HCT116 (cell line): Measurements from ENCODE around the gene IQCM. TPM values are rescaled to one million over a fixed set of nuclear protein-coding genes. Genes with fewer than 3 reads are reported as not detected.

Source experiments
- ATAC-seq: fragments of 200-7000 bp; cut with Tn5 transposase; 2 replicates; pipeline ENCODE4 v1.9.1; 2020; ENCODE audit warnings: mild to moderate bottlenecking, moderate library complexity
- BruUV-seq: library from RNA; stranded (reverse); fragments of 400-500 nt; replicated peaks from 2 replicates; lab custom pipeline; 2021; lab: Mats Ljungman, UMichigan
- CTCF ChIA-PET: fragments of 300-600 bp; sonication (Branson Sonifier 250); formaldehyde crosslinking; loops from one replicate; lab custom pipeline; 2021; ENCODE audit warnings: antibody characterized with exemption; lab: Charles Lee
- POLR2A ChIA-PET: fragments of 300-600, 350-600 bp; sonication (Branson Sonifier 250); formaldehyde crosslinking; loops from one replicate; lab custom pipeline; 2021; ENCODE audit warnings: antibody characterized with exemption; lab: Charles Lee
- RAD21 ChIA-PET, 2 experiments: fragments of 300-600 bp; sonication (Branson Sonifier 250); formaldehyde crosslinking; loops; one replicate each; lab custom pipeline; 2023; ENCODE audit warnings: low total read pairs in 2 of 2; ENCODE audit not compliant: uncharacterized antibody in 2 of 2, unreplicated experiment in 2 of 2, low non-redundant PET in 1 of 2; lab: Charles Lee
- DNase-seq: peaks from one replicate; pipeline ENCODE4 v3.0.0-alpha.2; 2010; ENCODE audit warnings: low read depth, low spot score
- H2AFZ ChIP-seq: fragments of 200-600 bp; shearing (Covaris generic), sonication (generic); 2 replicates; pipeline ENCODE4 v1.6.1; 2017; ENCODE audit warnings: low read depth, mixed run types, mixed read lengths, antibody characterized with exemption, low read length; ENCODE audit not compliant: poor library complexity, severe bottlenecking
- H3K27ac ChIP-seq: 2 replicates; pipeline ENCODE4 v1.5.1; 2012; ENCODE audit warnings: low read depth, low read length
- H3K27me3 ChIP-seq: fragments of 200-600 bp; sonication (generic); 2 replicates; pipeline ENCODE4 v1.6.1; 2016; ENCODE audit warnings: mixed run types, low read length, mixed read lengths; ENCODE audit not compliant: insufficient read depth
- H3K36me3 ChIP-seq, 2 experiments: fragments of 200-500 bp in 1 of 2; fragments of 200-600 bp in 1 of 2; sonication (Bioruptor generic) in 1 of 2; sonication (generic) in 1 of 2; 2 replicates each; pipeline versions ENCODE4 v1.5.1 to v1.6.1; 2014 to 2016; ENCODE audit warnings: low read length in 2 of 2, inconsistent platforms in 1 of 2, mixed read lengths in 1 of 2, mixed run types in 1 of 2; ENCODE audit not compliant: insufficient read depth in 2 of 2, control insufficient read depth in 1 of 2
- H3K4me1 ChIP-seq, 2 experiments: fragments of 200-600 bp in 1 of 2; sonication (generic) in 1 of 2; 2 replicates each; pipeline versions ENCODE4 v1.5.1 to v1.6.1; 2012 to 2017; ENCODE audit warnings: low read length in 2 of 2, inconsistent platforms in 1 of 2, mild to moderate bottlenecking in 1 of 2, mixed read lengths in 1 of 2, mixed run types in 1 of 2, moderate library complexity in 1 of 2; ENCODE audit not compliant: insufficient read depth in 2 of 2, control insufficient read depth in 1 of 2
- H3K4me2 ChIP-seq: fragments of 200-600 bp; sonication (generic); 2 replicates; pipeline ENCODE4 v1.6.1; 2017; ENCODE audit warnings: mixed run types, low read length, mixed read lengths
- H3K4me3 ChIP-seq, 2 experiments: fragments of 200-600 bp in 1 of 2; sonication (generic) in 1 of 2; replicated peaks in 1 of 2; 2 replicates each; pipeline ENCODE4 v1.5.1; 2011 to 2016; ENCODE audit warnings: low read length in 2 of 2, control low read depth in 1 of 2, low read depth in 1 of 2, mild to moderate bottlenecking in 1 of 2, mixed read lengths in 1 of 2, mixed run types in 1 of 2
- H3K79me2 ChIP-seq: fragments of 200-600 bp; sonication (generic); 2 replicates; pipeline ENCODE4 v1.6.1; 2017; ENCODE audit warnings: mild to moderate bottlenecking, mixed run types, low read length, moderate library complexity, mixed read lengths; ENCODE audit not compliant: insufficient read depth
- H3K9ac ChIP-seq: fragments of 200-600 bp; sonication (generic); 2 replicates; pipeline ENCODE4 v1.6.1; 2016; ENCODE audit warnings: low read length, mixed read lengths
- H3K9me2 ChIP-seq: fragments of 200-600 bp; sonication (generic), shearing (Covaris generic); 2 replicates; pipeline ENCODE4 v1.6.1; 2017; ENCODE audit warnings: mixed run types, mild to moderate bottlenecking, moderate library complexity; ENCODE audit not compliant: insufficient read depth
- H3K9me3 ChIP-seq, 2 experiments: fragments of 200-500 bp in 1 of 2; fragments of 200-600 bp in 1 of 2; sonication (Bioruptor generic) in 1 of 2; sonication (generic) in 1 of 2; 2 replicates each; pipeline ENCODE4 v1.6.1; 2014 to 2017; ENCODE audit warnings: low read length in 2 of 2, mixed read lengths in 2 of 2, inconsistent platforms in 1 of 2, low read depth in 1 of 2, mild to moderate bottlenecking in 1 of 2, mixed run types in 1 of 2, moderate library complexity in 1 of 2; ENCODE audit not compliant: control insufficient read depth in 1 of 2, insufficient read depth in 1 of 2
- H4K20me1 ChIP-seq: fragments of 200-600 bp; sonication (generic), shearing (Covaris generic); 2 replicates; pipeline ENCODE4 v1.6.1; 2017; ENCODE audit warnings: mixed run types, mild to moderate bottlenecking, moderate library complexity; ENCODE audit not compliant: insufficient read depth
- ATF3 ChIP-seq: IDR thresholded peaks from 2 replicates; pipeline ENCODE4 v1.6.1; 2012
- CBX3 ChIP-seq: IDR thresholded peaks from 2 replicates; pipeline ENCODE4 v1.6.1; 2012; ENCODE audit warnings: low read depth
- EZH2 ChIP-seq: fragments of 200-600 bp; sonication (generic); IDR thresholded peaks from 2 replicates; pipeline ENCODE4 v1.6.1; 2017; ENCODE audit warnings: antibody characterized with exemption, mixed run types
- JUND ChIP-seq: IDR thresholded peaks from 2 replicates; pipeline ENCODE4 v1.6.1; 2012
- REST ChIP-seq: IDR thresholded peaks from 2 replicates; pipeline ENCODE4 v1.6.1; 2012; ENCODE audit warnings: low read depth
- SIN3A ChIP-seq: IDR thresholded peaks from 2 replicates; pipeline ENCODE4 v1.6.1; 2012; ENCODE audit warnings: low read depth
- SRF ChIP-seq: IDR thresholded peaks from 2 replicates; pipeline ENCODE4 v1.6.1; 2012; ENCODE audit warnings: low read depth
- ZFX ChIP-seq: fragments of 450-650 bp; IDR thresholded peaks from 2 replicates; pipeline ENCODE4 v1.6.1; 2017
- ZNF274 ChIP-seq: fragments of 200-500 bp; sonication (Bioruptor generic); IDR thresholded peaks from 2 replicates; pipeline ENCODE4 v1.6.1; 2014; ENCODE audit warnings: mild to moderate bottlenecking, low read depth, low read length, inconsistent platforms
- intact Hi-C: fragments of 100-400 bp; cut with micrococcal nuclease; formaldehyde crosslinking; loops from 2 replicates; pipeline ENCODE4 v1.10.0; 2022
- total RNA-seq: library from RNA; stranded (reverse); gene quantifications from one replicate; pipeline ENCODE4 v1.2.1, GENCODE V29; 2021; ENCODE audit not compliant: unreplicated experiment

Gene IQCM
- total RNA-seq, 1 experiment from 2014 or later, result 0.20 TPM

- H3K4me2 ChIP-seq, result no peak overlapping the region
- DNase-seq (no peak), ATAC-seq (no peak)
- no peak overlapping the region for H3K27ac ChIP-seq
- TF ChIP-seq JUND (no peak), ZFX (no peak), REST (no peak), EZH2 (no peak), CBX3 (no peak), SIN3A (no peak), SRF (no peak), ZNF274 (no peak), ATF3 (no peak)
- no peaks in the 10 kb centered on the region for H3K9me2 ChIP-seq
- H4K20me1 ChIP-seq, result no peaks in the 10 kb centered on the region
- no peak overlapping the region for H2AFZ ChIP-seq
- RAD21 ChIA-PET, result no interaction called here
- H3K9me3 ChIP-seq, result no peaks in the 10 kb centered on the region
- no peak overlapping the region for H3K4me3 ChIP-seq
- no peaks in the 10 kb centered on the region for H3K4me1 ChIP-seq
- no peaks in the 10 kb centered on the region for H3K79me2 ChIP-seq
- H3K27me3 ChIP-seq, result no peaks in the 10 kb centered on the region
- CTCF ChIA-PET, result no interaction called here
- intact Hi-C loops, result no loop called here
- H3K9ac ChIP-seq, result no peak overlapping the region
- no TSS peak for BruUV-seq
- no peaks in the 10 kb centered on the region for H3K36me3 ChIP-seq
- POLR2A ChIA-PET, result no interaction called here
Observed at GRCh38 chr4:149489321-149489720, 326.3 kb downstream of the IQCM start.
